ENCODE results near the gene ZFP36L1. TPM values are rescaled to one million over a fixed set of nuclear protein-coding genes. Genes with fewer than 3 reads are reported as not detected.

Gene ZFP36L1
- total and polyA plus RNA-seq, 10 of the 15 experiments (the other 5 are each of a cell fraction or from before 2014, with no cell fraction given): 22.0 to 184 (median 66.1) TPM

DNA sequence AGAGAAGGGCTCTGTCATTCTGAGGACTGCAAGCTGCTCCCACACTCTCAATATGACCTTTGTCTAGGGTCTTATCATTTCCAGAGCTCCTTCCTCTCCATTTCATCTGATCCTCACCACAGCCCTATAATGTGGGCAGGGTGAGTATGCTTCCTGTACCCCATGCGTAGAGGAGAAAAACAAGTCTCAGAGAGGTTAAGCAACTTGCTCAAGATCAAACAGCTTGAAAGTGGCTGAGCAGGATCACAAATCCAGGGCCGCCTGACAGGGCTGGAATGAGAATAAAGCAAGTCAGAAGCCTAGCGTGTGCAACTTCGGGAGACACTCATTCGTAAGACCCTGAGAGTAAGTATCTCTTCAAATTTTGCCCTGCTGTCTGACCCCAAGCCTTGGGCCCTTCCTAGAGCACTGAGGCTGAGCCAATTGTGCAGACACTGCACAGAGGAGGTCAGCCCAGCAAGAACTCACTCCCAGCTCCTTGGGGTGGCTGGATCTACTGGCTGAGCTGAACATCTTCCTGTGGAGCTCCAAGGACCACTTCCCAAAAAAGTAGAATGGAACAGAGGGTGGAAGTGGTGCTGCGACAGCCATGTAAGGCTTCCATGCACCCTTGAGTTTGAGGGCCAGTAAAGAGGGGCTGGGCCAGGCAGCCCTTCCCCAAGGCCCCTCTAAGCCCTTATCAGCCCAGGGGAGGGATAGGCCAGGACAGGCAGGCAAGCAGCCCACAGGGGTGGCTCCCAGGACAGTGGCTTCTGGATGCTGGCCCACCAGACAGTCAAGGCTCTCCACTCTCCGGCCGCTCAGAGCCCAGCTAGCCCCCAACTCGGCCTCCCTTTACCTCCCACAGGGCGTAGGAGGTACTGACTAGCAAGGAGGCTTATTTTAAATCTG, 10.5 kb downstream of the ZFP36L1 start:
- RAD21 ChIA-PET (ENCODE audit: unreplicated experiment): interaction anchor here (0.5 to 2.0 kb wide), 3 partner anchors 10 to 97 kb away, joined by 4 to 6 read pairs (median 4); partner anchors contain the start of gene ZFP36L1
- CTCF ChIA-PET: interaction anchor here (1.0 to 1.2 kb wide), 3 partner anchors 61 to 533 kb away, joined by 3 read pairs; no protein-coding TSS in a partner anchor
- no peaks in the 10 kb centered on the region; the same call in 2 of the 3 replicates for H3K9me3 ChIP-seq (replicated peaks; ENCODE audit: control insufficient read depth, insufficient read depth, low read length)
- in situ Hi-C loops (cut with MboI) (no loop called here), intact Hi-C loops (cut with micrococcal nuclease; ENCODE audit: unreplicated experiment) (no loop called here)
- no TSS peak for BruUV-seq (replicated peaks)
- SMC1A ChIA-PET (ENCODE audit: uncharacterized antibody, unreplicated experiment): interaction anchor here (0.5 to 4.1 kb wide), 5 partner anchors 25 to 533 kb away, joined by 3 to 29 read pairs (median 3); no protein-coding TSS in a partner anchor
- no peak for FAIRE-seq
- no peak for DNase-seq (ENCODE audit: low read depth, low spot score)
- H4K20me1 ChIP-seq (ENCODE audit: control insufficient read depth, insufficient read depth): no peaks in the 10 kb centered on the region
- H3K36me3 ChIP-seq (ENCODE audit: control insufficient read depth in 2 of 2, insufficient read depth in 2 of 2, low read length in 1 of 2): peaks cover 0 to under 1% of the 10 kb centered on the region in 2 experiments; a peak in 1 of 4 replicates
- POLR2A ChIA-PET: interaction anchor here (0.7 kb wide), 1 partner anchor 46 kb away, joined by 3 read pairs; no protein-coding TSS in a partner anchor
- H3K27me3 ChIP-seq (replicated peaks in 1 of 2; ENCODE audit: control insufficient read depth in 2 of 2, insufficient read depth in 2 of 2, low read length in 1 of 2): no peaks in the 10 kb centered on the region
- ATAC-seq: no peak
- H3K4me2 ChIP-seq (ENCODE audit: control insufficient read depth, insufficient read depth): no peak overlapping the region
- H3K9ac ChIP-seq (ENCODE audit: control insufficient read depth, insufficient read depth, low read length): no peak overlapping the region
- TF ChIP-seq FOXM1 (IDR thresholded peaks at IDR 0.05; ENCODE audit: low read depth, low read length) (no peak), CHD4 (IDR thresholded peaks at IDR 0.05) (no peak), EP300 (IDR thresholded peaks at IDR 0.05; ENCODE audit: borderline replicate concordance in 1 of 2, control insufficient read depth in 1 of 2, low read depth in 2 of 2, low read length in 2 of 2) (no peak), KLF5 (IDR thresholded peaks at IDR 0.05; ENCODE audit: partially characterized antibody) (no peak), NFYB (IDR thresholded peaks at IDR 0.05; ENCODE audit: insufficient read depth, low read depth, low read length) (no peak), POLR2AphosphoS5 (IDR thresholded peaks at IDR 0.05; ENCODE audit: low read length) (no peak), ETV6 (conservative IDR thresholded peaks at IDR 0.05 in 1 of 2, IDR thresholded peaks at IDR 0.05 in 1 of 2; ENCODE audit: borderline replicate concordance in 1 of 2, low read depth in 1 of 2) (no peak)
- no peaks in the 10 kb centered on the region for H3K79me2 ChIP-seq (ENCODE audit: control insufficient read depth, insufficient read depth, low read length)
- 83% methylated on average over 10 of the region's 10 CpGs for WGBS (ENCODE audit: insufficient coverage, insufficient replicate concordance, low lambda C conversion rate, missing lambda C conversion rate)
- H3K4me1 ChIP-seq (ENCODE audit: control insufficient read depth, insufficient read depth, low read length): peaks cover 29% of the 10 kb centered on the region
- no peak overlapping the region for H3K27ac ChIP-seq (ENCODE audit: control insufficient read depth, insufficient read depth)
- no peak overlapping the region for H2AFZ ChIP-seq (ENCODE audit: control insufficient read depth, low read depth, low read length)
- H3K4me3 ChIP-seq: no peak overlapping the region

Data from GM12878 (cell line).